ENCODE measurements around the gene DICER1. TPM values are rescaled to one million over a fixed set of nuclear protein-coding genes. Genes with fewer than 3 reads are reported as not detected.

The DICER1 gene
- total and polyA plus RNA-seq, 8 donors: 47.9 to 76.9 (median 50.9) TPM

DNA sequence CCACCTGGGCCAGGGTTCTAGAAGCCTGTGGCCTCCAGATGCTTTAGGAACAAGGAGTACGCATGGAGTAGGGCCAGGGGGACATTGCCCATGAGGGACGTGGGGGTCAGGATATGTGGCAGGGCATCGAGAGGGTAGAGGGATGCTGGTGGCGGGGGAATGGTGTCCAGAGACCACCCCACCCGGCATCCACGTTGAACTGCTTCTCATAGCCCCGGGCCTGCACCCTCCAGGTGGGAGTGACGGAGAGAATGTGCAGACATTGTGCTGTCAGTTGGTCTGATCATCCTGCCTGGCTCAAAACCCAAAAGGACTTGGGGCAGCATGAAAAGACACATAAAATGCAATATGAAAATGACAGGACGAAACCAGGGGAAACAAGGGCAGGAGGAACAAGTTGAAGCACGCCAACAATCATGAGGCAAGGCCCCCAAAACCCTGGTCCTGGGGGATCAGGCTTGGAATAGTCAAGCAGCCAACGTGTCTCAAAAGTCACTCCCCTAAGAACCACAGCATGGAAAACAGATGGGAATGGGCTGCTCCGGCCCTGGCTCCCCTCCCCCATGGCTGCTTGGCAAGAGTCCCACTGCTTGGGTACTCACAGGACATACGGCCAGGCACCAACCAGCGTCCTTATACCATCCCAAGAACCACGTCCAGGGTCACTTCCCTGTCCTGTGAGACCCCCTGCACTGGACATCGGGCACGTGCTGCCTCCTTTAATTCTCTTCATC lies 117.9 kb downstream of the DICER1 start:
- Histone ChIP-seq H3K4me1 (no peaks in the 10 kb centered on the region), H3K4me3 (no peak overlapping the region), H3K9me3 (no peaks in the 10 kb centered on the region), H3K27ac (no peak overlapping the region), H3K27me3 (peaks cover 0 to 16% of the 10 kb centered on the region in 2 donors), H3K36me3 (no peaks in the 10 kb centered on the region)
- intact Hi-C loops (cut with DNase I): no loop called here
- TF ChIP-seq, protein P1, sequence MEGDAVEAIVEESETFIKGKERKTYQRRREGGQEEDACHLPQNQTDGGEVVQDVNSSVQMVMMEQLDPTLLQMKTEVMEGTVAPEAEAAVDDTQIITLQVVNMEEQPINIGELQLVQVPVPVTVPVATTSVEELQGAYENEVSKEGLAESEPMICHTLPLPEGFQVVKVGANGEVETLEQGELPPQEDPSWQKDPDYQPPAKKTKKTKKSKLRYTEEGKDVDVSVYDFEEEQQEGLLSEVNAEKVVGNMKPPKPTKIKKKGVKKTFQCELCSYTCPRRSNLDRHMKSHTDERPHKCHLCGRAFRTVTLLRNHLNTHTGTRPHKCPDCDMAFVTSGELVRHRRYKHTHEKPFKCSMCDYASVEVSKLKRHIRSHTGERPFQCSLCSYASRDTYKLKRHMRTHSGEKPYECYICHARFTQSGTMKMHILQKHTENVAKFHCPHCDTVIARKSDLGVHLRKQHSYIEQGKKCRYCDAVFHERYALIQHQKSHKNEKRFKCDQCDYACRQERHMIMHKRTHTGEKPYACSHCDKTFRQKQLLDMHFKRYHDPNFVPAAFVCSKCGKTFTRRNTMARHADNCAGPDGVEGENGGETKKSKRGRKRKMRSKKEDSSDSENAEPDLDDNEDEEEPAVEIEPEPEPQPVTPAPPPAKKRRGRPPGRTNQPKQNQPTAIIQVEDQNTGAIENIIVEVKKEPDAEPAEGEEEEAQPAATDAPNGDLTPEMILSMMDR (IDR thresholded peaks at IDR 0.05): no peak
- ATAC-seq (no peak), DNase-seq (no peak)

DNA sequence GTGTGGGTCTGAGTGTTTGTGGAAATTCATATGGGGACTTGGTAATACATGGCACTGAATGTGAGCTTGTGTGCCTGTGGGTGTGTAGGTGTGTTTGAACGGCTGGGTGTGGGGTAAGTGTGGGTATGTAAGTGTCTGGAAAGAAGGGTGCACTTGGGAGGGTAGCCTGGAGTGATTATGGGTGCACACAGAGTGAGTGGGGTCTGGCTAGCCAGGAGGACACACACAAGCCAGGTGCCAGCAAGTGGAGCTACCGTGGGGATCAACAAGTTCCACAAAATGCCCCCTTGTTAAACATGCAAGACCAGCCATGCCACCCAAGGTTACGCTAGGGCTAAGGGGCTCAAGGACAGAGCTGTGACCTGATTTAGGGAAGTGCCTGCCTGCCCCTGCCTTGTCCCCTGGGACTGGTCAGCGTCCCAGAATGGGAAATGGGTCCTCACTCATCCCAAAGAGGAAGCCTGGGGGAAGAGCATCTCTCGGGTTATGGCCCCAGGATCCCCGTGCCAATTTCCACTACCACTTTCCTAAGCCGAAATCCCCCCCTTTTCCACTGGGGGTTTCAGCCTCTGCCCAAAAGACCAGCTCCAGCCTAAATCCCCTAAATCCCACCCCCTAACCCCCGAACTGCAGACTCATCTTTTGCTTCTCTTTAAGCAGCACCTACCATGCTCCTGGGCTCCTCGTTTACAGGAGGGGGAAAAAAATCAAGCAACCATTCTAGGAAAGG lies 118.6 kb downstream of the DICER1 start:
- TF ChIP-seq, protein P1 (IDR thresholded peaks at IDR 0.05): no peak
- Histone ChIP-seq H3K36me3 (no peaks in the 10 kb centered on the region), H3K27ac (no peak overlapping the region), H3K4me3 (no peak overlapping the region), H3K27me3 (peaks cover 0 to 8% of the 10 kb centered on the region in 2 donors), H3K9me3 (no peaks in the 10 kb centered on the region), H3K4me1 (no peaks in the 10 kb centered on the region)
- DNase-seq (no peak), ATAC-seq (no peak)
- intact Hi-C loops (cut with DNase I): no loop called here

GRCh38 chr14:95037273-95037672 lies 120.1 kb downstream of the DICER1 start:
- Histone ChIP-seq H3K27ac (no peak overlapping the region), H3K4me3 (no peak overlapping the region), H3K27me3 (peaks cover 0 to 4% of the 10 kb centered on the region in 2 donors), H3K36me3 (no peaks in the 10 kb centered on the region), H3K9me3 (peaks cover 0 to 4% of the 10 kb centered on the region in 2 donors), H3K4me1 (no peaks in the 10 kb centered on the region)
- TF ChIP-seq, protein P1 (IDR thresholded peaks at IDR 0.05): no peak
- intact Hi-C loops (cut with DNase I): no loop called here
- no peak for ATAC-seq
- no peak for DNase-seq

Small RNA genes within 50 kb of the gene (microRNA-seq; reads per million reads assigned to microRNA genes)
- 2.9 to 5.4 reads per million in 2 donors for gene MIR3173

Other genes starting within 250 kb of the DICER1 start
- 10 to 100 TPM; 20.1 to 30.0 TPM for gene CLMN, start 162.4 kb upstream of the DICER1 start, total RNA-seq
- 10 to 100 TPM; 10.3 to 19.4 (median 12.4) TPM for gene CLMN, start 162.4 kb upstream of the DICER1 start, polyA plus RNA-seq (ENCODE audit: insufficient read length in 6 of 6)

Measured in left lung (tissue), 10 donors.